ENCODE results near the gene COPS9.

COPS9 gene

DNA sequence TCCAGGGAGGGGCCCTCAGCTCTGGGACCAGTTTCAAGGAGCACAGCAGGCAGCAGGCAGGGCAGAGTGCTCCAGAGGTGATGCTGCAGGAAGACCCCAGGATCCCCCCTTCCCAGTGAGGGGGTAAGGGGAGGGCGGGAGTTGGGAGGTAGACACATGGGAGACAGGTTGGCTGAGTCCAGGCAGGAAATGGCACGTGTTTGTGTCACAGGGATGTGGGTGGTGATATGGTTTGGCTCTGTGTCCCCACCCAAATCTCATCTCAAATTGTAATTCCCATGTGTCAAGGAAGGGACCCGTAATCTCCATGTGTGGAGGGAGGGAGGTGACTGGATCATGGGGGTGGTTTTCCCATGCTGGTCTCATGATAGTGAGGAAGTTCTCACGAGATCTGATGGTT, 29.6 kb upstream of the COPS9 start:
- TF ChIP-seq ZNF274 (IDR thresholded peaks at IDR 0.05; ENCODE audit: low read depth, low read length) (no peak), YY1 (IDR thresholded peaks at IDR 0.05; ENCODE audit: insufficient read depth, insufficient read length) (no peak), SUZ12 (IDR thresholded peaks at IDR 0.05; ENCODE audit: extremely low read depth, insufficient read depth, insufficient read length) (no peak)
- Histone ChIP-seq H3K27me3 (ENCODE audit: insufficient read depth, insufficient read length) (no peaks in the 10 kb centered on the region), H3K9ac (ENCODE audit: insufficient read length, low read depth) (no peak overlapping the region)

DNA sequence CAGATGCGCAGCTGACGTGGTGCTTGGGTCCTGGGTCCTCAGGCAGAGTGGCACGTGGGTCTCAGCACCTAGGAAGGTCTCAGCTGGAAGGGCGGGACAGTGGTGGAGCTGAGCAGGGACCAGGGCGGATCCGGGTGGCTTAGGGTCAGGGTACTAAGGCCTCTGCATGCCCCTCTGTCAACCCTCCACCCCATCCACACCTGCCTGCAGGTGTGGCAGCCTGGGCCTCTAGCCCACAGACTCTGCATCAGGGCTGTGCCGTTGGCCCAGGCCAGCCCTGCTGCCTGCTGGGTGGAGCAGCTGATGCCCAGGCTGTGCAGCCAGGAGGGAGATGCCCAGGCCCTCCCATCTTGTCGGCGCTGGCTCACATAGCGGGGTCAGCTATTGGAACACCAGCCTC, 28.9 kb upstream of the COPS9 start:
- DNase-seq (ENCODE audit: low read depth, low spot score) = no peak
- no peaks in the 10 kb centered on the region for H3K36me3 ChIP-seq (ENCODE audit: insufficient read depth, insufficient read length, low read length)
- H3K4me1 ChIP-seq (ENCODE audit: insufficient read depth, insufficient read length) = no peaks in the 10 kb centered on the region
- no peaks in the 10 kb centered on the region for H3K27me3 ChIP-seq (ENCODE audit: insufficient read depth, insufficient read length)
- H3K4me3 ChIP-seq (ENCODE audit: insufficient read length, low read depth) = no peak overlapping the region
- TF ChIP-seq YY1 (IDR thresholded peaks at IDR 0.05; ENCODE audit: insufficient read depth, insufficient read length) (no peak), SUZ12 (IDR thresholded peaks at IDR 0.05; ENCODE audit: extremely low read depth, insufficient read depth, insufficient read length) (no peak), ZNF274 (IDR thresholded peaks at IDR 0.05; ENCODE audit: low read depth, low read length) (no peak)
- H3K9ac ChIP-seq (ENCODE audit: insufficient read length, low read depth) = no peak overlapping the region
- H3K9me3 ChIP-seq (ENCODE audit: insufficient read depth, low read length) = no peaks in the 10 kb centered on the region

More for the DNA sequence above, 29.6 kb upstream of the COPS9 start:
- DNase-seq (ENCODE audit: low read depth, low spot score) = no peak
- no peaks in the 10 kb centered on the region for H3K9me3 ChIP-seq (ENCODE audit: insufficient read depth, low read length)
- no peaks in the 10 kb centered on the region for H3K4me1 ChIP-seq (ENCODE audit: insufficient read depth, insufficient read length)
- H3K4me3 ChIP-seq (ENCODE audit: insufficient read length, low read depth) = no peak overlapping the region
- no peaks in the 10 kb centered on the region for H3K36me3 ChIP-seq (ENCODE audit: insufficient read depth, insufficient read length, low read length)

DNA sequence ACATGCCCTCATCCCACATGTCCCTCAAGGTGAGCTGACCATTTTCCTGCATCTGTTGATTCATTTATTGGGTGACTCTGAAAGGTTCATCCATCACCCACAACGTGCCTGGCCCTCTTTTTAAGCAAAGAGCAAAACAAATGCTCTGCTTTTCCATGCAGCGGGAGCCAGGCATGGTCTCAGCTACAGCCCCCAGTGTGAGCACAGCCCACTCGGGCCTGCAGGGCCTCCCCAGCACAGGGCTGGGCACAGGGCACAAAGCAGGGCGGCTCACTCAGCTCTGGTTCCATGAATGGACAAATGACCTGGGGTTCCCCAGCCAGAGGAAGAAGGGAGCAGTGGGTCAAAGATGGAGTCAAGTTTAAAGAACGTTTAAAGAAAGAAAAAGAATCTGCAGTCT, 28.5 kb upstream of the COPS9 start:
- H3K4me1 ChIP-seq (ENCODE audit: insufficient read depth, insufficient read length) = no peaks in the 10 kb centered on the region
- H3K36me3 ChIP-seq (ENCODE audit: insufficient read depth, insufficient read length, low read length) = no peaks in the 10 kb centered on the region
- no peak for DNase-seq (ENCODE audit: low read depth, low spot score)
- no peak overlapping the region for H3K9ac ChIP-seq (ENCODE audit: insufficient read length, low read depth)
- H3K9me3 ChIP-seq (ENCODE audit: insufficient read depth, low read length) = no peaks in the 10 kb centered on the region
- H3K27me3 ChIP-seq (ENCODE audit: insufficient read depth, insufficient read length) = no peaks in the 10 kb centered on the region
- H3K4me3 ChIP-seq (ENCODE audit: insufficient read length, low read depth) = no peak overlapping the region
- TF ChIP-seq ZNF274 (IDR thresholded peaks at IDR 0.05; ENCODE audit: low read depth, low read length) (no peak), YY1 (IDR thresholded peaks at IDR 0.05; ENCODE audit: insufficient read depth, insufficient read length) (no peak), SUZ12 (IDR thresholded peaks at IDR 0.05; ENCODE audit: extremely low read depth, insufficient read depth, insufficient read length) (no peak)

DNA sequence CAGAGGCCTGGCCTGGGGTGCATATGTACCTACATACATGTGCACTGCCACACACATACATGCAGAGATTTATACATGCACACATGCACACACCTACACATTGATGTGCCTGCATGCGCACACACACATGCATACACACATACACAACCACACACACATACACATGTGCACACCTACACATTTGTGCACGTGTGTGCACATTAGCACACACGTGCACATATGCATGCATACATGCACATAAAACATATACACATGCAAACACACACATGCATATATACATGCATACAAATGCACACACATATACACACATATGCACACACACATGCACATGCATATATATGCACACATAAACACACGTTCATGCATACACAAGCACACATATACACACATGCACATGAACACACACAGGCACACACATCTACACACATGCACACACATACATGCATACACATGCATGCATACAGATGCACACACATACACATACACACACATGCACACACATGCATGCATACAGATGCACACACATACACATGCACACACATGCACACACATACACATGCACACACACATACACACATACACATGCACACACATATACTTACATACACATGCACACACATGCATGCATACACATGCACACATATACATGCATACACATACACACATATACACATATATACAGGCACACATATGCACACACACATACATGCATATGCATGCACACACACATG, 27.9 kb upstream of the COPS9 start:
- H3K9ac ChIP-seq (ENCODE audit: insufficient read length, low read depth) = no peak overlapping the region
- no peaks in the 10 kb centered on the region for H3K4me1 ChIP-seq (ENCODE audit: insufficient read depth, insufficient read length)
- no peak for DNase-seq (ENCODE audit: low read depth, low spot score)
- H3K9me3 ChIP-seq (ENCODE audit: insufficient read depth, low read length) = no peaks in the 10 kb centered on the region
- H3K27me3 ChIP-seq (ENCODE audit: insufficient read depth, insufficient read length) = no peaks in the 10 kb centered on the region
- no peak overlapping the region for H3K4me3 ChIP-seq (ENCODE audit: insufficient read length, low read depth)
- TF ChIP-seq YY1 (IDR thresholded peaks at IDR 0.05; ENCODE audit: insufficient read depth, insufficient read length) (no peak), ZNF274 (IDR thresholded peaks at IDR 0.05; ENCODE audit: low read depth, low read length) (no peak), SUZ12 (IDR thresholded peaks at IDR 0.05; ENCODE audit: extremely low read depth, insufficient read depth, insufficient read length) (no peak)
- H3K36me3 ChIP-seq (ENCODE audit: insufficient read depth, insufficient read length, low read length) = no peaks in the 10 kb centered on the region

DNA sequence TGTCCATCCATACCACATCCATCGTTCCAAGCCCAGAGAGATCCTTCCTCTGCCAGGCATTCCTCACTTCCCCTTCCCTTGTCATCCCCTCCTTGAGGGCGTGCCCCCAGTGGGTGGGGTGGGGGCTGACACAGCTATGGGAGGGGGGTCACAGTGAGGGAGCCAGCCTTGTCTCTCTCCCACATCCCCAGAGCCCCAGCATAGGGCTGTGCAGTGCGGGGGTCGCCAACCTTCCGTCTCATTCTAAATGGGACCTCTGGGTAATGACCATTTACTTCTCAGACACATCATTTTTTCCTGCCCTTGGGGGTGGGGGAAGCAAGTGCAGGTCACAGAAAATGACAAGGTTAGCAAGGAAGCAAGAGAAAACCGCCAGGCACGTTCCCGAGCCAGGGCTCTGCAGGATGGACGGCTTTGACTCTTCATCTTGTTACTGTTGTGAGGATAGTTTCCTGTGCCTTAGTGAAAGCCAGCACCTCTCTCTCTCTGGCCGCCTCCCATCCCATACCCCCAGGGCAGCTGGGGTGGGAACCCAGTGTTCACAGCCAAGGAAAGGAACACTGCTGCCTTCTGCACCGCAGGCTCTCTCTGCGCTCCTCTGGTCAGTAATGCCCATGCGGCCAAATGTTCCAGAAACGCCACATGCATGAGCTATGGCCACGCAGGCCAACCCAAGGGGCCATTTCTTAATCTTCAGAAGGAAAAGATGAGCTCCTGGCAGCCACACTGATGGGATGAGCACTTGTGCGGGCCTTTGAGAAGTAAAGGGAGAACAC, 27.0 kb upstream of the COPS9 start:
- Histone ChIP-seq H3K9ac (ENCODE audit: insufficient read length, low read depth) (no peak overlapping the region), H3K27me3 (ENCODE audit: insufficient read depth, insufficient read length) (no peaks in the 10 kb centered on the region)

DNA sequence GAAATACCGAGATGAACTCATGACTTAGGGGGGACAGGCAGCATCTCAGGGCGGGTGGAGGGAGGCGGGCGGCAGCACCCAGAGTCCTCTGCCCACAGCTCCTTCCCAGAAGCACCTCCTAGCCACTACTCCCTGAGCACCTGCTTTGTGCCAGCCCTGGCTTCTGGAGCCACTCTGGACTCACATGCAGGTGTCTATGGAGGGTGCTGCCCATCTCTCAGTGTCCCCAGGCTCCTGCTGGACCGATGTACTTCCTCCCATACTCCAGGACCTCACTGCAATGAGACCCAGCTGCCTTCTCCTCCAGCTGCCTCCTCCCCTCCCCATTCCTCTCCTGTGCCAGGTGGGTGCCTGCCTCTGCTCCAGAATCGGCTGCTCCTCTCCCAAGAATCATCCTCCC, 26.4 kb upstream of the COPS9 start:
- TF ChIP-seq ZNF274 (IDR thresholded peaks at IDR 0.05; ENCODE audit: low read depth, low read length) = no peak
- TF ChIP-seq SUZ12 (IDR thresholded peaks at IDR 0.05; ENCODE audit: extremely low read depth, insufficient read depth, insufficient read length) = no peak
- no peak overlapping the region for H3K9ac ChIP-seq (ENCODE audit: insufficient read length, low read depth)
- no peaks in the 10 kb centered on the region for H3K4me1 ChIP-seq (ENCODE audit: insufficient read depth, insufficient read length)
- no peaks in the 10 kb centered on the region for H3K36me3 ChIP-seq (ENCODE audit: insufficient read depth, insufficient read length, low read length)
- H3K27me3 ChIP-seq (ENCODE audit: insufficient read depth, insufficient read length) = no peaks in the 10 kb centered on the region
- DNase-seq (ENCODE audit: low read depth, low spot score) = no peak
- H3K4me3 ChIP-seq (ENCODE audit: insufficient read length, low read depth) = no peak overlapping the region
- H3K9me3 ChIP-seq (ENCODE audit: insufficient read depth, low read length) = no peaks in the 10 kb centered on the region

More for the DNA sequence above, 27.0 kb upstream of the COPS9 start:
- TF ChIP-seq SUZ12 (IDR thresholded peaks at IDR 0.05; ENCODE audit: extremely low read depth, insufficient read depth, insufficient read length) = no peak
- TF ChIP-seq YY1 (IDR thresholded peaks at IDR 0.05; ENCODE audit: insufficient read depth, insufficient read length) = no peak
- no peak for TF ChIP-seq ZNF274 (IDR thresholded peaks at IDR 0.05; ENCODE audit: low read depth, low read length)
- Histone ChIP-seq H3K4me3 (ENCODE audit: insufficient read length, low read depth) (no peak overlapping the region), H3K9me3 (ENCODE audit: insufficient read depth, low read length) (no peaks in the 10 kb centered on the region), H3K4me1 (ENCODE audit: insufficient read depth, insufficient read length) (no peaks in the 10 kb centered on the region), H3K36me3 (ENCODE audit: insufficient read depth, insufficient read length, low read length) (no peaks in the 10 kb centered on the region)
- no peak for DNase-seq (ENCODE audit: low read depth, low spot score)

DNA sequence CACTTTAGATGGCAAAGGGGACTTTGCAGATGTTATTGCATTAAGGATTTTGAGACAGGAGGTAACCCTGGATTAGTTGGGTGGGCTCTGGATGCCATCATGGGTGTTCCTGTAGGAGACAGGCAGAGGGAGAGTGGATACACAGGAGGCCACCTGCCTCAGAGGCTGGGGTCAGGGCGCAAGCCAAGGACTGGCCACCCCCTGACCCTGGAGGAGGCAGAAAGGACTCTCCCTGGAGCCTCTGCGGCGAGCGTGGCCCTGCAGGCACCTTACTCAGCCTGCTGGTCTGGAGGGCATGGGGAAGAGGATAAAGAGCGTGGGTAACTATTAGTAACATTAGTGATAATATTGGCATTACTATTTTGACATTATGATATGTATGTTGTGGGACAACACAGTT, 25.9 kb upstream of the COPS9 start:
- no peaks in the 10 kb centered on the region for H3K27me3 ChIP-seq (ENCODE audit: insufficient read depth, insufficient read length)
- H3K4me3 ChIP-seq (ENCODE audit: insufficient read length, low read depth) = no peak overlapping the region
- DNase-seq (ENCODE audit: low read depth, low spot score) = no peak
- TF ChIP-seq SUZ12 (IDR thresholded peaks at IDR 0.05; ENCODE audit: extremely low read depth, insufficient read depth, insufficient read length) = no peak
- no peak for TF ChIP-seq YY1 (IDR thresholded peaks at IDR 0.05; ENCODE audit: insufficient read depth, insufficient read length)
- TF ChIP-seq ZNF274 (IDR thresholded peaks at IDR 0.05; ENCODE audit: low read depth, low read length) = no peak
- no peaks in the 10 kb centered on the region for H3K36me3 ChIP-seq (ENCODE audit: insufficient read depth, insufficient read length, low read length)
- no peaks in the 10 kb centered on the region for H3K9me3 ChIP-seq (ENCODE audit: insufficient read depth, low read length)
- H3K9ac ChIP-seq (ENCODE audit: insufficient read length, low read depth) = no peak overlapping the region
- H3K4me1 ChIP-seq (ENCODE audit: insufficient read depth, insufficient read length) = no peaks in the 10 kb centered on the region

Data from NT2/D1 (cell line).